HepG2 (cell line): ENCODE measurements around the gene NRL. TPM values are rescaled to one million over a fixed set of nuclear protein-coding genes. Genes with fewer than 3 reads are reported as not detected.

Source experiments
- ARNTL ChIP-seq: sonication (generic); formaldehyde crosslinking; IDR thresholded peaks from 2 replicates; pipeline ENCODE4 v1.4.0; 2020; ENCODE audit warnings: mild to moderate bottlenecking, missing genetic modification reagents
- ATF4 ChIP-seq, 2 experiments: fragments of 450-650 bp in 1 of 2; sonication (generic) in 1 of 2; formaldehyde crosslinking; IDR thresholded peaks; 2 replicates each; pipeline versions ENCODE4 v1.5.0 to v1.8.0; 2020 to 2022; ENCODE audit warnings: mild to moderate bottlenecking in 1 of 2, missing genetic modification reagents in 1 of 2
- ATF5 ChIP-seq: sonication (generic); formaldehyde crosslinking; IDR thresholded peaks from 2 replicates; pipeline ENCODE4 v1.4.0; 2020; ENCODE audit warnings: mild to moderate bottlenecking, low read depth, missing genetic modification reagents
- JUND ChIP-seq: sonication (generic); formaldehyde crosslinking; IDR thresholded peaks from 2 replicates; pipeline ENCODE4 v1.8.0; 2022; ENCODE audit warnings: mild to moderate bottlenecking, missing genetic modification reagents
- KAT8 ChIP-seq: IDR thresholded peaks from 2 replicates; pipeline ENCODE4 v1.6.1; 2016; ENCODE audit warnings: missing genetic modification reagents, missing compliant biosample characterization
- MIER2 ChIP-seq: IDR thresholded peaks from 2 replicates; pipeline ENCODE4 v1.6.1; 2016; ENCODE audit warnings: missing biosample characterization, missing genetic modification reagents
- MZF1 ChIP-seq: sonication (generic); formaldehyde crosslinking; IDR thresholded peaks from 2 replicates; pipeline ENCODE4 v1.8.1; 2023; ENCODE audit warnings: mild to moderate bottlenecking, missing genetic modification reagents, borderline replicate concordance
- NCOA2 ChIP-seq: sonication (generic); formaldehyde crosslinking; IDR thresholded peaks from 2 replicates; pipeline ENCODE4 v1.8.0; 2022; ENCODE audit warnings: inconsistent platforms
- NFYC ChIP-seq: IDR thresholded peaks from 2 replicates; pipeline ENCODE4 v1.6.1; 2016; ENCODE audit warnings: missing genetic modification reagents, missing compliant biosample characterization
- PHB2 ChIP-seq: fragments of 450-650 bp; IDR thresholded peaks from 2 replicates; pipeline ENCODE4 v1.6.1; 2018; ENCODE audit not compliant: partially characterized antibody
- PHF20 ChIP-seq: sonication (generic); formaldehyde crosslinking; IDR thresholded peaks from 2 replicates; pipeline ENCODE4 v1.5.0; 2020; ENCODE audit warnings: mild to moderate bottlenecking, missing genetic modification reagents
- REL ChIP-seq: sonication (generic); formaldehyde crosslinking; conservative IDR thresholded peaks from 2 replicates; pipeline ENCODE4 v1.8.0; 2022; ENCODE audit warnings: mild to moderate bottlenecking, missing genetic modification reagents, moderate library complexity
- RFXAP ChIP-seq: sonication (generic); formaldehyde crosslinking; IDR thresholded peaks from 2 replicates; pipeline ENCODE4 v1.4.0; 2020; ENCODE audit warnings: missing genetic modification reagents, borderline replicate concordance
- SSRP1 ChIP-seq: IDR thresholded peaks from 2 replicates; pipeline ENCODE4 v1.6.1; 2016; ENCODE audit warnings: control low read depth
- TSC22D2 ChIP-seq: sonication (generic); formaldehyde crosslinking; IDR thresholded peaks from 2 replicates; pipeline ENCODE4 v1.5.1; 2020; ENCODE audit warnings: missing genetic modification reagents, mild to moderate bottlenecking, borderline replicate concordance
- ZBTB10 ChIP-seq: sonication (generic); formaldehyde crosslinking; IDR thresholded peaks from 2 replicates; pipeline ENCODE4 v1.4.0; 2020; ENCODE audit warnings: missing genetic modification reagents, borderline replicate concordance
- ZNF180 ChIP-seq: sonication (generic); formaldehyde crosslinking; IDR thresholded peaks from 2 replicates; pipeline ENCODE4 v1.4.0; 2020; ENCODE audit warnings: low read depth, missing genetic modification reagents, borderline replicate concordance
- ZNF276 ChIP-seq: sonication (generic); formaldehyde crosslinking; IDR thresholded peaks from 2 replicates; pipeline ENCODE4 v1.4.0; 2020; ENCODE audit warnings: mild to moderate bottlenecking, low read depth, missing genetic modification reagents
- ZNF296 ChIP-seq: sonication (generic); formaldehyde crosslinking; conservative IDR thresholded peaks from 2 replicates; pipeline ENCODE4 v1.5.0; 2020; ENCODE audit warnings: mild to moderate bottlenecking, missing genetic modification reagents
- ZNF383 ChIP-seq: sonication (generic); formaldehyde crosslinking; IDR thresholded peaks from 2 replicates; pipeline ENCODE4 v1.4.0; 2020; ENCODE audit warnings: missing genetic modification reagents, mild to moderate bottlenecking, borderline replicate concordance
- ZNF430 ChIP-seq: sonication (generic); formaldehyde crosslinking; IDR thresholded peaks from 2 replicates; pipeline ENCODE4 v1.9.0; 2021; ENCODE audit warnings: mild to moderate bottlenecking, missing genetic modification reagents
- ZNF800 ChIP-seq: sonication (generic); formaldehyde crosslinking; IDR thresholded peaks from 2 replicates; pipeline ENCODE4 v1.4.0; 2020; ENCODE audit warnings: missing genetic modification reagents
- polyA plus RNA-seq, 8 experiments: library from polyadenylated mRNA; depleted of rRNA in 3 of 8; stranded (reverse) in 7 of 8; unstranded in 1 of 8; fragments of >200 nt; fragmentation: Illumina TruSeq in 4 of 8; extraction: Trizol in 4 of 8; gene quantifications; 2 replicates each; pipeline versions ENCODE4 v1.2.1 to v1.2.3, GENCODE V29; 2011 to 2016; ENCODE audit warnings: low read depth in 4 of 8, missing spikeins in 1 of 8, mixed read lengths in 1 of 8; ENCODE audit not compliant: insufficient read depth in 1 of 8
- total RNA-seq, 5 experiments: library from RNA; depleted of rRNA; stranded (reverse); fragments of >200 nt; fragmentation: Illumina TruSeq; extraction: Trizol; gene quantifications; 2 replicates each; pipeline ENCODE4 v1.2.3, GENCODE V29; 2016; ENCODE audit warnings: low read depth in 1 of 5

The NRL gene
- total and polyA plus RNA-seq, 2 of the 13 experiments (the other 11 are each of a cell fraction or from before 2014, with no cell fraction given) = 2.5 to 4.7 TPM

- TF ChIP-seq JUND = no peak
- no peak for TF ChIP-seq ZNF296 (CRISPR knock-in tag)
- no peak for TF ChIP-seq MZF1
- TF ChIP-seq NFYC (CRISPR knock-in tag) = peak; percentile 44
- no peak; the same call in 1 of the 2 replicates for TF ChIP-seq ZNF430 (CRISPR knock-in tag)
- TF ChIP-seq ZNF800 (CRISPR knock-in tag) = no peak
- no peak for TF ChIP-seq ZBTB10 (CRISPR knock-in tag)
- TF ChIP-seq ARNTL (CRISPR knock-in tag) = no peak
- 0 out of 2 replicates have a peak, but pooled peaks have one; percentile 35 for TF ChIP-seq TSC22D2 (CRISPR knock-in tag)
- peak; percentile 32; the same call in 1 of the 2 replicates for TF ChIP-seq PHF20 (CRISPR knock-in tag)
- TF ChIP-seq REL (CRISPR knock-in tag) = no peak
- no peak for TF ChIP-seq ZNF276 (CRISPR knock-in tag)
- TF ChIP-seq ZNF383 (CRISPR knock-in tag) = no peak
- TF ChIP-seq RFXAP (CRISPR knock-in tag) = no peak; the same call in 1 of the 2 replicates
- 0 out of 2 replicates have a peak, but pooled peaks have one; percentile 67 for TF ChIP-seq SSRP1
- no peak for TF ChIP-seq PHB2
- TF ChIP-seq KAT8 = peak; percentile 69; the same call in 1 of the 2 replicates
- TF ChIP-seq NCOA2 (CRISPR knock-in tag) = peak; percentile 58; the same call in 1 of the 2 replicates
- no peak for TF ChIP-seq ZNF180 (CRISPR knock-in tag)
- no peak for TF ChIP-seq ATF5 (CRISPR knock-in tag)
- TF ChIP-seq MIER2 (CRISPR knock-in tag) = peak; percentile 66; the same call in 1 of the 2 replicates
- no peak for TF ChIP-seq ATF4 (CRISPR knock-in tag; IDR thresholded peaks at IDR 0.05)
Measured at GRCh38 chr14:24058260-24058950, 56.3 kb downstream of the NRL start (continued).
